H9 (cell line): Measurements from ENCODE around the gene ZWILCH. TPM values are rescaled to one million over a fixed set of nuclear protein-coding genes. Genes with fewer than 3 reads are reported as not detected.

ENCODE experiments used
- DNase-seq: peaks from one replicate; pipeline ENCODE4 v3.0.0-alpha.2; 2017
- H2AFZ ChIP-seq: one replicate; pipeline ENCODE4 v1.6.1; 2013; ENCODE audit warnings: mild to moderate bottlenecking, low read length, control low read depth, moderate library complexity
- H2AK5ac ChIP-seq: 2 replicates; pipeline ENCODE4 v1.6.1; 2013; ENCODE audit warnings: low read length, control low read depth, mixed read lengths; ENCODE audit not compliant: insufficient read length
- H2BK120ac ChIP-seq: one replicate; pipeline ENCODE4 v1.6.1; 2013; ENCODE audit warnings: low read depth, mild to moderate bottlenecking, low read length, control low read depth, inconsistent platforms; ENCODE audit not compliant: poor library complexity, severe bottlenecking
- H2BK12ac ChIP-seq: 2 replicates; pipeline ENCODE4 v1.6.1; 2013; ENCODE audit warnings: low read length, control low read depth, mixed read lengths, low read depth; ENCODE audit not compliant: insufficient read length
- H2BK15ac ChIP-seq: 2 replicates; pipeline ENCODE4 v1.6.1; 2013; ENCODE audit warnings: low read depth, low read length, control low read depth
- H2BK20ac ChIP-seq: one replicate; pipeline ENCODE4 v1.6.1; 2013; ENCODE audit warnings: low read depth, mild to moderate bottlenecking, low read length, control low read depth, inconsistent platforms; ENCODE audit not compliant: poor library complexity, severe bottlenecking
- H2BK5ac ChIP-seq: 2 replicates; pipeline ENCODE4 v1.6.1; 2013; ENCODE audit warnings: low read length, control low read depth, mixed read lengths; ENCODE audit not compliant: insufficient read length
- H3K14ac ChIP-seq: 2 replicates; pipeline ENCODE4 v1.6.1; 2013; ENCODE audit warnings: low read length, control low read depth; ENCODE audit not compliant: insufficient read depth
- H3K18ac ChIP-seq: 2 replicates; pipeline ENCODE4 v1.6.1; 2013; ENCODE audit warnings: low read depth, mild to moderate bottlenecking, mixed read lengths, low read length, control low read depth; ENCODE audit not compliant: insufficient read length
- H3K23ac ChIP-seq: 2 replicates; pipeline ENCODE4 v1.6.1; 2013; ENCODE audit warnings: low read length, control low read depth, mixed read lengths, low read depth; ENCODE audit not compliant: insufficient read length
- H3K23me2 ChIP-seq: 2 replicates; pipeline ENCODE4 v1.6.1; 2013; ENCODE audit warnings: low read depth, mild to moderate bottlenecking, mixed read lengths, low read length, control low read depth; ENCODE audit not compliant: insufficient read length, poor library complexity, severe bottlenecking
- H3K27ac ChIP-seq: 2 replicates; pipeline ENCODE4 v1.5.1; 2013; ENCODE audit warnings: low read length, control low read depth, mixed read lengths, low read depth; ENCODE audit not compliant: insufficient read length
- H3K27me3 ChIP-seq: 2 replicates; pipeline ENCODE4 v1.6.1; 2013; ENCODE audit warnings: low read length, control low read depth, inconsistent platforms; ENCODE audit not compliant: insufficient read depth
- H3K4ac ChIP-seq: 2 replicates; pipeline ENCODE4 v1.6.1; 2013; ENCODE audit warnings: low read depth, mild to moderate bottlenecking, control low read depth, inconsistent platforms, low read length, moderate library complexity
- H3K4me1 ChIP-seq: 2 replicates; pipeline ENCODE4 v1.6.1; 2013; ENCODE audit warnings: low read length, control low read depth, inconsistent platforms; ENCODE audit not compliant: insufficient read depth
- H3K4me2 ChIP-seq: 2 replicates; pipeline ENCODE4 v1.6.1; 2013; ENCODE audit warnings: low read length, control low read depth, mixed read lengths; ENCODE audit not compliant: insufficient read length, insufficient read depth
- H3K56ac ChIP-seq: 2 replicates; pipeline ENCODE4 v1.6.1; 2013; ENCODE audit warnings: low read depth, mild to moderate bottlenecking, mixed read lengths, low read length, control low read depth; ENCODE audit not compliant: insufficient read length
- H3K79me1 ChIP-seq: 2 replicates; pipeline ENCODE4 v1.6.1; 2013; ENCODE audit warnings: low read depth, mild to moderate bottlenecking, moderate library complexity, low read length, control low read depth, inconsistent platforms; ENCODE audit not compliant: insufficient read depth, poor library complexity, severe bottlenecking
- H3K79me2 ChIP-seq: 2 replicates; pipeline ENCODE4 v1.6.1; 2013; ENCODE audit warnings: low read length, control low read depth, inconsistent platforms; ENCODE audit not compliant: insufficient read depth
- H3K9ac ChIP-seq: 2 replicates; pipeline ENCODE4 v1.6.1; 2013; ENCODE audit warnings: low read length, control low read depth, mixed read lengths; ENCODE audit not compliant: insufficient read length; ENCODE audit errors: extremely low read depth
- H3K9me3 ChIP-seq: one replicate; pipeline ENCODE4 v1.6.1; 2013; ENCODE audit warnings: low read depth, low read length, inconsistent platforms; ENCODE audit not compliant: control insufficient read depth
- H3T11ph ChIP-seq: one replicate; pipeline ENCODE4 v1.6.1; 2013; ENCODE audit warnings: mild to moderate bottlenecking, low read length, control low read depth, inconsistent platforms
- H4K20me1 ChIP-seq: one replicate; pipeline ENCODE4 v1.6.1; 2013; ENCODE audit not compliant: control insufficient read depth, insufficient read length, insufficient read depth
- H4K5ac ChIP-seq: 2 replicates; pipeline ENCODE4 v1.6.1; 2013; ENCODE audit warnings: low read depth, mild to moderate bottlenecking, mixed read lengths, low read length, control low read depth; ENCODE audit not compliant: insufficient read length
- H4K8ac ChIP-seq: replicated peaks from 2 replicates; pipeline ENCODE4 v1.6.1; 2013; ENCODE audit warnings: low read length, control low read depth, mixed read lengths, low read depth; ENCODE audit not compliant: insufficient read length
- H4K91ac ChIP-seq: 2 replicates; pipeline ENCODE4 v1.6.1; 2013; ENCODE audit warnings: low read depth, mild to moderate bottlenecking, moderate library complexity, mixed read lengths, low read length, control low read depth; ENCODE audit not compliant: insufficient read length
- H3K27ac Mint-ChIP-seq, 3 experiments: 2 replicates in 2 of 3; 3 replicates in 1 of 3; pipeline ENCODE4 v1.8.0; 2020 to 2021; ENCODE audit warnings: mixed read lengths in 3 of 3, mild to moderate bottlenecking in 1 of 3, moderate library complexity in 1 of 3
- H3K27me3 Mint-ChIP-seq: 2 replicates; pipeline ENCODE4 v1.8.0; 2021; ENCODE audit warnings: low read depth, mild to moderate bottlenecking, moderate library complexity, mixed read lengths
- H3K36me3 Mint-ChIP-seq, 3 experiments: 2 replicates in 2 of 3; 3 replicates in 1 of 3; pipeline ENCODE4 v1.8.0; 2020 to 2021; ENCODE audit warnings: low read depth in 3 of 3, mixed read lengths in 3 of 3; ENCODE audit not compliant: insufficient read depth in 1 of 3
- H3K4me1 Mint-ChIP-seq, 2 experiments: 2 replicates each; pipeline ENCODE4 v1.8.0; 2020; ENCODE audit warnings: mixed read lengths in 2 of 2
- H3K4me3 Mint-ChIP-seq, 2 experiments: 2 replicates in 1 of 2; 3 replicates in 1 of 2; pipeline ENCODE4 v1.8.0; 2020 to 2021; ENCODE audit warnings: mild to moderate bottlenecking in 2 of 2, mixed read lengths in 2 of 2, moderate library complexity in 1 of 2
- H3K9me3 Mint-ChIP-seq, 2 experiments: 2 replicates in 1 of 2; 3 replicates in 1 of 2; pipeline ENCODE4 v1.8.0; 2020; ENCODE audit warnings: mild to moderate bottlenecking in 2 of 2, mixed read lengths in 2 of 2, moderate library complexity in 1 of 2
- WGBS: extraction: QIAGEN DNeasy Blood & Tissue Kit; methylation state at CpG from one replicate; pipeline ENCODE4 v1.1.7; 2013; ENCODE audit warnings: missing lambda C conversion rate, low lambda C conversion rate, mixed read lengths; ENCODE audit not compliant: insufficient read length; ENCODE audit errors: extremely low coverage; 5-methylcytosine and 5-hydroxymethylcytosine counted together
- total RNA-seq: library from RNA; stranded (reverse); gene quantifications from 2 replicates; pipeline ENCODE4 v1.2.1, GENCODE V29; 2021
- TF ChIP-seq, protein P1 (sequence below): fragments of 200-600 bp; sonication (generic); conservative IDR thresholded peaks from 3 replicates; pipeline ENCODE4 v1.8.0; 2021; ENCODE audit warnings: antibody characterized with exemption, mild to moderate bottlenecking

The ZWILCH gene
- total RNA-seq, 1 experiment from 2014 or later, result 47.2 TPM

DNA sequence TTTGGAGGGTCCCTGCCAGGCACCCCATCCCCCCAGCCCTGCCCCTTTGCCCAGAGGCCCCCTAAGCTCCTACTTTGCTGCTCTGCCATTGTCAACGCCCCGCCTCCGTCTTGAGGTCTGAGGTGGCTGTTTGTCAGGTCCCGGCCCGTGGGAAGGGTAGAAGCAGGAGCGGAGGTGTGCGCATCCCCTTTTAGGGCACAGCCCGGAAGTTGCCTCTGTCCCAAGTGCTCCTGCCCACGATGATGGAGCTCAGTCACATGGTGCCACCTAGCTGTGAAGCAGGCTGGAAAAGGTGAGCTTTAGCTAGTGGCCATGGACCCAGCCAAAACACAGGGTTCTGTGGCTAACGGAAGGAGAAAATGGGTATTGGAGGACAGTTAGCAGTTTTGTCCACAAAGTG, 89.2 kb downstream of the ZWILCH start:
- no peak overlapping the region for H3K14ac ChIP-seq
- no peak overlapping the region for H2BK120ac ChIP-seq
- TF ChIP-seq, protein P1, sequence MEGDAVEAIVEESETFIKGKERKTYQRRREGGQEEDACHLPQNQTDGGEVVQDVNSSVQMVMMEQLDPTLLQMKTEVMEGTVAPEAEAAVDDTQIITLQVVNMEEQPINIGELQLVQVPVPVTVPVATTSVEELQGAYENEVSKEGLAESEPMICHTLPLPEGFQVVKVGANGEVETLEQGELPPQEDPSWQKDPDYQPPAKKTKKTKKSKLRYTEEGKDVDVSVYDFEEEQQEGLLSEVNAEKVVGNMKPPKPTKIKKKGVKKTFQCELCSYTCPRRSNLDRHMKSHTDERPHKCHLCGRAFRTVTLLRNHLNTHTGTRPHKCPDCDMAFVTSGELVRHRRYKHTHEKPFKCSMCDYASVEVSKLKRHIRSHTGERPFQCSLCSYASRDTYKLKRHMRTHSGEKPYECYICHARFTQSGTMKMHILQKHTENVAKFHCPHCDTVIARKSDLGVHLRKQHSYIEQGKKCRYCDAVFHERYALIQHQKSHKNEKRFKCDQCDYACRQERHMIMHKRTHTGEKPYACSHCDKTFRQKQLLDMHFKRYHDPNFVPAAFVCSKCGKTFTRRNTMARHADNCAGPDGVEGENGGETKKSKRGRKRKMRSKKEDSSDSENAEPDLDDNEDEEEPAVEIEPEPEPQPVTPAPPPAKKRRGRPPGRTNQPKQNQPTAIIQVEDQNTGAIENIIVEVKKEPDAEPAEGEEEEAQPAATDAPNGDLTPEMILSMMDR, result no peak
- H2AFZ ChIP-seq, result no peak overlapping the region
- no peak overlapping the region for H2BK20ac ChIP-seq
- DNase-seq, result no peak
- H3K23me2 ChIP-seq, result no peaks in the 10 kb centered on the region
- no peak overlapping the region for H3T11ph ChIP-seq
- H3K9me3 ChIP-seq, result no peaks in the 10 kb centered on the region
- H2BK15ac ChIP-seq, result no peak overlapping the region
- H3K27me3 ChIP-seq, result no peaks in the 10 kb centered on the region
- H4K8ac ChIP-seq, result no peak overlapping the region
- no peak overlapping the region for H3K4ac ChIP-seq
- no peaks in the 10 kb centered on the region for H4K20me1 ChIP-seq
- no peak overlapping the region for H4K91ac ChIP-seq
- H4K5ac ChIP-seq, result no peak overlapping the region
- no peaks in the 10 kb centered on the region for H3K79me1 ChIP-seq
- no peaks in the 10 kb centered on the region for H3K79me2 ChIP-seq
- no peak overlapping the region for H3K9ac ChIP-seq
- H2BK12ac ChIP-seq, result no peak overlapping the region
- H3K27ac ChIP-seq, result no peak overlapping the region
- WGBS, result no CpG with 5 or more reads among the region's 10 CpGs
- no peak overlapping the region for H3K18ac ChIP-seq
- H3K36me3 Mint-ChIP-seq, result no peaks in the 10 kb centered on the region
- H3K4me1 Mint-ChIP-seq, result peaks cover 3 to 4% of the 10 kb centered on the region in 2 experiments; a peak in 3 of 4 replicates
- no peak overlapping the region for H3K56ac ChIP-seq
- no peaks in the 10 kb centered on the region for H3K4me1 ChIP-seq
- H3K23ac ChIP-seq, result no peak overlapping the region
- no peak overlapping the region for H3K4me2 ChIP-seq
- H3K27ac Mint-ChIP-seq, result no peak overlapping the region
- H3K27me3 Mint-ChIP-seq, result no peaks in the 10 kb centered on the region
- no peak overlapping the region for H3K4me3 Mint-ChIP-seq
- H2BK5ac ChIP-seq, result no peak overlapping the region
- H3K9me3 Mint-ChIP-seq, result no peaks in the 10 kb centered on the region
- no peak overlapping the region for H2AK5ac ChIP-seq
